GM19025 (cell line): ENCODE data around the gene ZC3H7B.
"Not testable (repeated sequence)": the region's sequence is repeated elsewhere in the genome, so short reads cannot be mapped to it uniquely, and the experiment has no call there.

ENCODE experiments used
- ATAC-seq: cut with Tn5 transposase; IDR thresholded peaks from one replicate; pipeline ENCODE4 v1.9.1; 2021; ENCODE audit warnings: mild to moderate bottlenecking, low read depth, moderate library complexity; ENCODE audit not compliant: unreplicated experiment

The ZC3H7B gene

GRCh38 chr22:41369837-41370236, 68.5 kb downstream of the ZC3H7B start:
- no peak for ATAC-seq

- no peak for ATAC-seq
Measured at GRCh38 chr22:41377846-41378245, 76.5 kb downstream of the ZC3H7B start.

GRCh38 chr22:41380993-41381328, 79.6 kb downstream of the ZC3H7B start:
- peak; percentile 5 for ATAC-seq

GRCh38 chr22:41381329-41382097, 80.2 kb downstream of the ZC3H7B start, which contains the start of gene TEF:
Gene TEF, plus strand, starts transcription at chr22:41381942. Its CDS starts 103 bp downstream, at chr22:41382045.
- peak; percentile 78 for ATAC-seq

GRCh38 chr22:41382098-41382578, 80.8 kb downstream of the ZC3H7B start:
- ATAC-seq: peak; percentile 27

GRCh38 chr22:41382610-41383009, 81.3 kb downstream of the ZC3H7B start:
- no peak for ATAC-seq

- no peak for ATAC-seq
Measured at GRCh38 chr22:41383085-41383484, 81.8 kb downstream of the ZC3H7B start.

GRCh38 chr22:41384128-41384527, 82.8 kb downstream of the ZC3H7B start:
- no peak for ATAC-seq

GRCh38 chr22:41387341-41387740, 86.0 kb downstream of the ZC3H7B start:
- no peak for ATAC-seq

GRCh38 chr22:41394012-41394356, 92.7 kb downstream of the ZC3H7B start:
- no peak for ATAC-seq

- ATAC-seq: no peak
Measured at GRCh38 chr22:41395531-41396240, 94.4 kb downstream of the ZC3H7B start.

- no peak for ATAC-seq
Measured at GRCh38 chr22:41397143-41397811, 96.0 kb downstream of the ZC3H7B start.

- no peak for ATAC-seq
Measured at GRCh38 chr22:41398921-41399320, 97.6 kb downstream of the ZC3H7B start.

- ATAC-seq: no peak
Measured at GRCh38 chr22:41401781-41402648, 100.7 kb downstream of the ZC3H7B start.

GRCh38 chr22:41402851-41403250, 101.5 kb downstream of the ZC3H7B start:
- ATAC-seq: not testable (repeated sequence)

GRCh38 chr22:41403532-41404318, 102.4 kb downstream of the ZC3H7B start:
- ATAC-seq: peak; percentile 55

GRCh38 chr22:41405588-41405987, 104.3 kb downstream of the ZC3H7B start:
- ATAC-seq: no peak

- no peak for ATAC-seq
Measured at GRCh38 chr22:41406410-41406809, 105.1 kb downstream of the ZC3H7B start.

GRCh38 chr22:41407433-41407832, 106.1 kb downstream of the ZC3H7B start:
- no peak for ATAC-seq

- no peak for ATAC-seq
Measured at GRCh38 chr22:41408665-41409064, 107.3 kb downstream of the ZC3H7B start.
